GM23338 (cell line): ENCODE data around the gene MAN1A2.

ENCODE experiments used
- CREB1 ChIP-seq: fragments of 250-450 bp; sonication (Bioruptor Pico); IDR thresholded peaks from 2 replicates; pipeline ENCODE4 v1.5.0; 2020; ENCODE audit warnings: low read depth, mild to moderate bottlenecking, moderate library complexity
- ETS1 ChIP-seq: IDR thresholded peaks from 2 replicates; pipeline ENCODE4 v1.6.1; 2016; ENCODE audit warnings: antibody characterized with exemption
- EZH2 ChIP-seq: fragments of 200-600 bp; sonication (generic); IDR thresholded peaks from one replicate; pipeline ENCODE4 v1.8.0; 2017; ENCODE audit warnings: antibody characterized with exemption, mild to moderate bottlenecking, low read depth; ENCODE audit not compliant: unreplicated experiment
- EZH2phosphoT487 ChIP-seq: fragments of 200-600 bp; sonication (generic); IDR thresholded peaks from one replicate; pipeline ENCODE4 v1.8.1; 2018; ENCODE audit warnings: antibody characterized with exemption; ENCODE audit not compliant: unreplicated experiment
- JUNB ChIP-seq: IDR thresholded peaks from one replicate; pipeline ENCODE4 v1.6.1; 2016; ENCODE audit warnings: antibody characterized with exemption; ENCODE audit not compliant: unreplicated experiment
- NANOG ChIP-seq: IDR thresholded peaks from 2 replicates; pipeline ENCODE4 v1.6.1; 2016; ENCODE audit warnings: antibody characterized with exemption, borderline replicate concordance
- POLR2AphosphoS5 ChIP-seq: IDR thresholded peaks from 2 replicates; pipeline ENCODE4 v1.6.1; 2016; ENCODE audit warnings: antibody characterized with exemption, low read depth
- REST ChIP-seq: IDR thresholded peaks from one replicate; pipeline ENCODE4 v1.6.1; 2018; ENCODE audit warnings: antibody characterized with exemption; ENCODE audit not compliant: unreplicated experiment
- ZNF331 ChIP-seq: fragments of 250-450 bp; sonication (Bioruptor Pico); IDR thresholded peaks from 2 replicates; pipeline ENCODE4 v1.5.0; 2020; ENCODE audit warnings: low read depth, mild to moderate bottlenecking, moderate library complexity
- TF ChIP-seq, protein P1 (sequence below), 2 experiments: fragments of 200-600 bp in 1 of 2; sonication (generic) in 1 of 2; conservative IDR thresholded peaks; 2 replicates each; pipeline versions ENCODE4 v1.5.1 to v1.6.1; 2016 to 2017; ENCODE audit warnings: antibody characterized with exemption in 2 of 2, low read depth in 2 of 2, mild to moderate bottlenecking in 2 of 2, moderate library complexity in 1 of 2
- TF ChIP-seq, protein P2 (sequence below): fragments of 250-450 bp; sonication (Bioruptor Pico); IDR thresholded peaks from 2 replicates; pipeline ENCODE4 v1.5.0; 2020; ENCODE audit warnings: mild to moderate bottlenecking, moderate library complexity

GRCh38 chr1:117342397-117342796, 24.9 kb upstream of the MAN1A2 start:
- TF ChIP-seq, protein P1, sequence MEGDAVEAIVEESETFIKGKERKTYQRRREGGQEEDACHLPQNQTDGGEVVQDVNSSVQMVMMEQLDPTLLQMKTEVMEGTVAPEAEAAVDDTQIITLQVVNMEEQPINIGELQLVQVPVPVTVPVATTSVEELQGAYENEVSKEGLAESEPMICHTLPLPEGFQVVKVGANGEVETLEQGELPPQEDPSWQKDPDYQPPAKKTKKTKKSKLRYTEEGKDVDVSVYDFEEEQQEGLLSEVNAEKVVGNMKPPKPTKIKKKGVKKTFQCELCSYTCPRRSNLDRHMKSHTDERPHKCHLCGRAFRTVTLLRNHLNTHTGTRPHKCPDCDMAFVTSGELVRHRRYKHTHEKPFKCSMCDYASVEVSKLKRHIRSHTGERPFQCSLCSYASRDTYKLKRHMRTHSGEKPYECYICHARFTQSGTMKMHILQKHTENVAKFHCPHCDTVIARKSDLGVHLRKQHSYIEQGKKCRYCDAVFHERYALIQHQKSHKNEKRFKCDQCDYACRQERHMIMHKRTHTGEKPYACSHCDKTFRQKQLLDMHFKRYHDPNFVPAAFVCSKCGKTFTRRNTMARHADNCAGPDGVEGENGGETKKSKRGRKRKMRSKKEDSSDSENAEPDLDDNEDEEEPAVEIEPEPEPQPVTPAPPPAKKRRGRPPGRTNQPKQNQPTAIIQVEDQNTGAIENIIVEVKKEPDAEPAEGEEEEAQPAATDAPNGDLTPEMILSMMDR (conservative IDR thresholded peaks at IDR 0.05; ENCODE audit: low read depth in 2 of 2) = no peak
- TF ChIP-seq REST (no peak), EZH2 (no peak), POLR2AphosphoS5 (no peak), CREB1 (CRISPR knock-in tag) (no peak), ZNF331 (CRISPR knock-in tag) (no peak), ETS1 (no peak), NANOG (no peak), EZH2phosphoT487 (no peak), JUNB (no peak)
- TF ChIP-seq, protein P2, sequence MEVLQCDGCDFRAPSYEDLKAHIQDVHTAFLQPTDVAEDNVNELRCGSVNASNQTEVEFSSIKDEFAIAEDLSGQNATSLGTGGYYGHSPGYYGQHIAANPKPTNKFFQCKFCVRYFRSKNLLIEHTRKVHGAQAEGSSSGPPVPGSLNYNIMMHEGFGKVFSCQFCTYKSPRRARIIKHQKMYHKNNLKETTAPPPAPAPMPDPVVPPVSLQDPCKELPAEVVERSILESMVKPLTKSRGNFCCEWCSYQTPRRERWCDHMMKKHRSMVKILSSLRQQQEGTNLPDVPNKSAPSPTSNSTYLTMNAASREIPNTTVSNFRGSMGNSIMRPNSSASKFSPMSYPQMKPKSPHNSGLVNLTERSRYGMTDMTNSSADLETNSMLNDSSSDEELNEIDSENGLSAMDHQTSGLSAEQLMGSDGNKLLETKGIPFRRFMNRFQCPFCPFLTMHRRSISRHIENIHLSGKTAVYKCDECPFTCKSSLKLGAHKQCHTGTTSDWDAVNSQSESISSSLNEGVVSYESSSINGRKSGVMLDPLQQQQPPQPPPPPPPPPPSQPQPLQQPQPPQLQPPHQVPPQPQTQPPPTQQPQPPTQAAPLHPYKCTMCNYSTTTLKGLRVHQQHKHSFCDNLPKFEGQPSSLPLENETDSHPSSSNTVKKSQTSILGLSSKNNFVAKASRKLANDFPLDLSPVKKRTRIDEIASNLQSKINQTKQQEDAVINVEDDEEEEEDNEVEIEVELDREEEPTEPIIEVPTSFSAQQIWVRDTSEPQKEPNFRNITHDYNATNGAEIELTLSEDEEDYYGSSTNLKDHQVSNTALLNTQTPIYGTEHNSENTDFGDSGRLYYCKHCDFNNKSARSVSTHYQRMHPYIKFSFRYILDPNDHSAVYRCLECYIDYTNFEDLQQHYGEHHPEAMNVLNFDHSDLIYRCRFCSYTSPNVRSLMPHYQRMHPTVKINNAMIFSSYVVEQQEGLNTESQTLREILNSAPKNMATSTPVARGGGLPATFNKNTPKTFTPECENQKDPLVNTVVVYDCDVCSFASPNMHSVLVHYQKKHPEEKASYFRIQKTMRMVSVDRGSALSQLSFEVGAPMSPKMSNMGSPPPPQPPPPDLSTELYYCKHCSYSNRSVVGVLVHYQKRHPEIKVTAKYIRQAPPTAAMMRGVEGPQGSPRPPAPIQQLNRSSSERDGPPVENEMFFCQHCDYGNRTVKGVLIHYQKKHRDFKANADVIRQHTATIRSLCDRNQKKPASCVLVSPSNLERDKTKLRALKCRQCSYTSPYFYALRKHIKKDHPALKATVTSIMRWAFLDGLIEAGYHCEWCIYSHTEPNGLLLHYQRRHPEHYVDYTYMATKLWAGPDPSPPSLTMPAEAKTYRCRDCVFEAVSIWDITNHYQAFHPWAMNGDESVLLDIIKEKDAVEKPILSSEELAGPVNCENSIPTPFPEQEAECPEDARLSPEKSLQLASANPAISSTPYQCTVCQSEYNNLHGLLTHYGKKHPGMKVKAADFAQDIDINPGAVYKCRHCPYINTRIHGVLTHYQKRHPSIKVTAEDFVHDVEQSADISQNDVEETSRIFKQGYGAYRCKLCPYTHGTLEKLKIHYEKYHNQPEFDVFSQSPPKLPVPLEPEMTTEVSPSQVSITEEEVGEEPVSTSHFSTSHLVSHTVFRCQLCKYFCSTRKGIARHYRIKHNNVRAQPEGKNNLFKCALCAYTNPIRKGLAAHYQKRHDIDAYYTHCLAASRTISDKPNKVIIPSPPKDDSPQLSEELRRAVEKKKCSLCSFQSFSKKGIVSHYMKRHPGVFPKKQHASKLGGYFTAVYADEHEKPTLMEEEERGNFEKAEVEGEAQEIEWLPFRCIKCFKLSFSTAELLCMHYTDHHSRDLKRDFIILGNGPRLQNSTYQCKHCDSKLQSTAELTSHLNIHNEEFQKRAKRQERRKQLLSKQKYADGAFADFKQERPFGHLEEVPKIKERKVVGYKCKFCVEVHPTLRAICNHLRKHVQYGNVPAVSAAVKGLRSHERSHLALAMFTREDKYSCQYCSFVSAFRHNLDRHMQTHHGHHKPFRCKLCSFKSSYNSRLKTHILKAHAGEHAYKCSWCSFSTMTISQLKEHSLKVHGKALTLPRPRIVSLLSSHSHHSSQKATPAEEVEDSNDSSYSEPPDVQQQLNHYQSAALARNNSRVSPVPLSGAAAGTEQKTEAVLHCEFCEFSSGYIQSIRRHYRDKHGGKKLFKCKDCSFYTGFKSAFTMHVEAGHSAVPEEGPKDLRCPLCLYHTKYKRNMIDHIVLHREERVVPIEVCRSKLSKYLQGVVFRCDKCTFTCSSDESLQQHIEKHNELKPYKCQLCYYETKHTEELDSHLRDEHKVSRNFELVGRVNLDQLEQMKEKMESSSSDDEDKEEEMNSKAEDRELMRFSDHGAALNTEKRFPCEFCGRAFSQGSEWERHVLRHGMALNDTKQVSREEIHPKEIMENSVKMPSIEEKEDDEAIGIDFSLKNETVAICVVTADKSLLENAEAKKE (CRISPR knock-in tag) = no peak
